GM23338 (cell line): ENCODE results near the gene CERS3. TPM values are rescaled to one million over a fixed set of nuclear protein-coding genes. Genes with fewer than 3 reads are reported as not detected.

Source experiments
- ATAC-seq: fragments of 200-7000 bp; cut with Tn5 transposase; 3 replicates; pipeline ENCODE4 v1.9.1; 2020
- DNase-seq: peaks from one replicate; pipeline ENCODE4 v3.0.0-alpha.2; 2015; ENCODE audit warnings: low spot score
- H2AFZ ChIP-seq: fragments of 200-600 bp; sonication (generic); 2 replicates; pipeline ENCODE4 v1.8.0; 2016; ENCODE audit warnings: antibody characterized with exemption, mild to moderate bottlenecking, moderate library complexity
- H3F3A ChIP-seq: fragments of 200-600 bp; sonication (generic); replicated peaks from 2 replicates; pipeline ENCODE4 v1.8.0; 2017; ENCODE audit warnings: antibody characterized with exemption, mixed run types, low read depth
- H3K27ac ChIP-seq: fragments of 200-600 bp; sonication (generic); 2 replicates; pipeline ENCODE4 v1.6.1; 2016; ENCODE audit warnings: low read depth
- H3K27me3 ChIP-seq: fragments of 200-600 bp; sonication (generic); 2 replicates; pipeline ENCODE4 v1.8.0; 2016; ENCODE audit warnings: mild to moderate bottlenecking, mixed run types, moderate library complexity; ENCODE audit not compliant: insufficient read depth
- H3K36me3 ChIP-seq: fragments of 200-600 bp; sonication (generic); 2 replicates; pipeline ENCODE4 v1.8.0; 2016; ENCODE audit warnings: mild to moderate bottlenecking; ENCODE audit not compliant: insufficient read depth
- H3K4me1 ChIP-seq: fragments of 200-600 bp; sonication (generic); 2 replicates; pipeline ENCODE4 v1.8.0; 2016; ENCODE audit warnings: mild to moderate bottlenecking, moderate library complexity; ENCODE audit not compliant: insufficient read depth
- H3K4me2 ChIP-seq: fragments of 200-600 bp; sonication (generic); 2 replicates; pipeline ENCODE4 v1.7.1; 2017; ENCODE audit warnings: mixed run types
- H3K4me3 ChIP-seq: fragments of 200-600 bp; sonication (generic); 2 replicates; pipeline ENCODE4 v1.6.1; 2016; ENCODE audit warnings: mixed run types
- H3K79me2 ChIP-seq: fragments of 200-600 bp; sonication (generic); replicated peaks from 2 replicates; pipeline ENCODE4 v1.8.0; 2017; ENCODE audit warnings: mild to moderate bottlenecking; ENCODE audit not compliant: insufficient read depth
- H3K9me2 ChIP-seq: fragments of 200-600 bp; sonication (generic); 2 replicates; pipeline ENCODE4 v1.8.0; 2017; ENCODE audit not compliant: insufficient read depth
- H4K20me1 ChIP-seq: fragments of 200-600 bp; sonication (generic); replicated peaks from 2 replicates; pipeline ENCODE4 v1.8.0; 2017; ENCODE audit warnings: mild to moderate bottlenecking; ENCODE audit not compliant: insufficient read depth
- H3K27ac Mint-ChIP-seq: 2 replicates; pipeline ENCODE4 v1.8.0; 2020; ENCODE audit warnings: inconsistent platforms, mild to moderate bottlenecking, moderate library complexity, mixed read lengths
- H3K27me3 Mint-ChIP-seq: 3 replicates; pipeline ENCODE4 v1.8.0; 2022; ENCODE audit warnings: low read depth, mild to moderate bottlenecking, moderate library complexity, mixed read lengths, inconsistent platforms; ENCODE audit not compliant: insufficient read depth, poor library complexity
- H3K36me3 Mint-ChIP-seq: 3 replicates; pipeline ENCODE4 v1.8.0; 2021; ENCODE audit warnings: low read depth, mild to moderate bottlenecking, inconsistent platforms, moderate library complexity, mixed read lengths
- H3K4me1 Mint-ChIP-seq: 3 replicates; pipeline ENCODE4 v1.8.0; 2020; ENCODE audit warnings: mild to moderate bottlenecking, inconsistent platforms, mixed read lengths
- H3K4me3 Mint-ChIP-seq: 3 replicates; pipeline ENCODE4 v1.8.0; 2021; ENCODE audit warnings: moderate library complexity, mild to moderate bottlenecking, inconsistent platforms, mixed read lengths
- H3K9me3 Mint-ChIP-seq: 3 replicates; pipeline ENCODE4 v1.8.0; 2020; ENCODE audit warnings: moderate library complexity, mild to moderate bottlenecking, inconsistent platforms, mixed read lengths
- JUNB ChIP-seq: IDR thresholded peaks from one replicate; pipeline ENCODE4 v1.6.1; 2016; ENCODE audit warnings: antibody characterized with exemption; ENCODE audit not compliant: unreplicated experiment
- NANOG ChIP-seq: IDR thresholded peaks from 2 replicates; pipeline ENCODE4 v1.6.1; 2016; ENCODE audit warnings: antibody characterized with exemption, borderline replicate concordance
- POLR2AphosphoS5 ChIP-seq: IDR thresholded peaks from 2 replicates; pipeline ENCODE4 v1.6.1; 2016; ENCODE audit warnings: antibody characterized with exemption, low read depth
- REST ChIP-seq: IDR thresholded peaks from one replicate; pipeline ENCODE4 v1.6.1; 2018; ENCODE audit warnings: antibody characterized with exemption; ENCODE audit not compliant: unreplicated experiment
- ZNF114 ChIP-seq: fragments of 250-450 bp; sonication (Bioruptor Pico); IDR thresholded peaks from 2 replicates; pipeline ENCODE4 v1.5.0; 2020; ENCODE audit warnings: mild to moderate bottlenecking, moderate library complexity
- ZNF331 ChIP-seq: fragments of 250-450 bp; sonication (Bioruptor Pico); IDR thresholded peaks from 2 replicates; pipeline ENCODE4 v1.5.0; 2020; ENCODE audit warnings: low read depth, mild to moderate bottlenecking, moderate library complexity
- ZNF462 ChIP-seq: fragments of 250-450 bp; sonication (Bioruptor Pico); IDR thresholded peaks from 2 replicates; pipeline ENCODE4 v1.5.0; 2020; ENCODE audit warnings: mild to moderate bottlenecking, moderate library complexity
- polyA plus RNA-seq: library from polyadenylated mRNA; unstranded; fragments of >200 nt; fragmentation: Nextera tagmentation; extraction: Ambion mirVana; gene quantifications from 2 replicates; pipeline ENCODE4 v1.2.1, GENCODE V29; 2016
- total RNA-seq: library from RNA; depleted of rRNA; stranded (reverse); fragments of >200 nt; shearing (Covaris generic); gene quantifications from 2 replicates; pipeline ENCODE4 v1.2.3, GENCODE V29; 2014
- TF ChIP-seq, protein P1 (sequence below), 2 experiments: fragments of 200-600 bp in 1 of 2; sonication (generic) in 1 of 2; conservative IDR thresholded peaks; 2 replicates each; pipeline versions ENCODE4 v1.5.1 to v1.6.1; 2016 to 2017; ENCODE audit warnings: antibody characterized with exemption in 2 of 2, low read depth in 2 of 2, mild to moderate bottlenecking in 2 of 2, moderate library complexity in 1 of 2

Gene CERS3
- total and polyA plus RNA-seq, 2 experiments from 2014 or later = 1.8 to 2.2 TPM

GRCh38 chr15:100565591-100565990 lies 36.8 kb upstream of the CERS3 start (continued):
- no peak for TF ChIP-seq REST

GRCh38 chr15:100560323-100560722 lies 31.6 kb upstream of the CERS3 start:
- Mint-ChIP-seq H3K36me3 (peaks cover 13% of the 10 kb centered on the region; the same call in 2 of the 3 replicates), H3K4me1 (no peaks in the 10 kb centered on the region), H3K4me3 (no peak overlapping the region), H3K9me3 (peaks cover 19% of the 10 kb centered on the region), H3K27ac (no peak overlapping the region), H3K27me3 (no peaks in the 10 kb centered on the region)
- H3K27me3 ChIP-seq = no peaks in the 10 kb centered on the region
- H3K36me3 ChIP-seq = no peaks in the 10 kb centered on the region
- no peaks in the 10 kb centered on the region for H3K9me2 ChIP-seq
- H3K27ac ChIP-seq = no peak overlapping the region
- no peaks in the 10 kb centered on the region for H3F3A ChIP-seq
- ATAC-seq = no peak
- no peak for DNase-seq
- no peaks in the 10 kb centered on the region for H3K4me1 ChIP-seq
- no peaks in the 10 kb centered on the region; the same call in 1 of the 2 replicates for H4K20me1 ChIP-seq
- TF ChIP-seq ZNF331 (CRISPR knock-in tag) (no peak), POLR2AphosphoS5 (no peak), ZNF114 (CRISPR knock-in tag) (no peak), NANOG (no peak), ZNF462 (CRISPR knock-in tag) (no peak), JUNB (no peak)
- TF ChIP-seq, protein P1, sequence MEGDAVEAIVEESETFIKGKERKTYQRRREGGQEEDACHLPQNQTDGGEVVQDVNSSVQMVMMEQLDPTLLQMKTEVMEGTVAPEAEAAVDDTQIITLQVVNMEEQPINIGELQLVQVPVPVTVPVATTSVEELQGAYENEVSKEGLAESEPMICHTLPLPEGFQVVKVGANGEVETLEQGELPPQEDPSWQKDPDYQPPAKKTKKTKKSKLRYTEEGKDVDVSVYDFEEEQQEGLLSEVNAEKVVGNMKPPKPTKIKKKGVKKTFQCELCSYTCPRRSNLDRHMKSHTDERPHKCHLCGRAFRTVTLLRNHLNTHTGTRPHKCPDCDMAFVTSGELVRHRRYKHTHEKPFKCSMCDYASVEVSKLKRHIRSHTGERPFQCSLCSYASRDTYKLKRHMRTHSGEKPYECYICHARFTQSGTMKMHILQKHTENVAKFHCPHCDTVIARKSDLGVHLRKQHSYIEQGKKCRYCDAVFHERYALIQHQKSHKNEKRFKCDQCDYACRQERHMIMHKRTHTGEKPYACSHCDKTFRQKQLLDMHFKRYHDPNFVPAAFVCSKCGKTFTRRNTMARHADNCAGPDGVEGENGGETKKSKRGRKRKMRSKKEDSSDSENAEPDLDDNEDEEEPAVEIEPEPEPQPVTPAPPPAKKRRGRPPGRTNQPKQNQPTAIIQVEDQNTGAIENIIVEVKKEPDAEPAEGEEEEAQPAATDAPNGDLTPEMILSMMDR (conservative IDR thresholded peaks at IDR 0.05; ENCODE audit: low read depth in 2 of 2) = no peak
- no peaks in the 10 kb centered on the region for H3K79me2 ChIP-seq
- H3K4me3 ChIP-seq = no peak overlapping the region
- no peak overlapping the region for H2AFZ ChIP-seq
- H3K4me2 ChIP-seq = no peak overlapping the region
